H9 (cell line): ENCODE data around the gene ROCK2. TPM values are rescaled to one million over a fixed set of nuclear protein-coding genes. Genes with fewer than 3 reads are reported as not detected.

Experiments used
- DNase-seq: peaks from one replicate; pipeline ENCODE4 v3.0.0-alpha.2; 2017
- H2AFZ ChIP-seq: one replicate; pipeline ENCODE4 v1.6.1; 2013; ENCODE audit warnings: mild to moderate bottlenecking, low read length, control low read depth, moderate library complexity
- H2AK5ac ChIP-seq: 2 replicates; pipeline ENCODE4 v1.6.1; 2013; ENCODE audit warnings: low read length, control low read depth, mixed read lengths; ENCODE audit not compliant: insufficient read length
- H2BK120ac ChIP-seq: one replicate; pipeline ENCODE4 v1.6.1; 2013; ENCODE audit warnings: low read depth, mild to moderate bottlenecking, low read length, control low read depth, inconsistent platforms; ENCODE audit not compliant: poor library complexity, severe bottlenecking
- H2BK12ac ChIP-seq: 2 replicates; pipeline ENCODE4 v1.6.1; 2013; ENCODE audit warnings: low read length, control low read depth, mixed read lengths, low read depth; ENCODE audit not compliant: insufficient read length
- H2BK15ac ChIP-seq: 2 replicates; pipeline ENCODE4 v1.6.1; 2013; ENCODE audit warnings: low read depth, low read length, control low read depth
- H2BK20ac ChIP-seq: one replicate; pipeline ENCODE4 v1.6.1; 2013; ENCODE audit warnings: low read depth, mild to moderate bottlenecking, low read length, control low read depth, inconsistent platforms; ENCODE audit not compliant: poor library complexity, severe bottlenecking
- H2BK5ac ChIP-seq: 2 replicates; pipeline ENCODE4 v1.6.1; 2013; ENCODE audit warnings: low read length, control low read depth, mixed read lengths; ENCODE audit not compliant: insufficient read length
- H3K14ac ChIP-seq: 2 replicates; pipeline ENCODE4 v1.6.1; 2013; ENCODE audit warnings: low read length, control low read depth; ENCODE audit not compliant: insufficient read depth
- H3K18ac ChIP-seq: 2 replicates; pipeline ENCODE4 v1.6.1; 2013; ENCODE audit warnings: low read depth, mild to moderate bottlenecking, mixed read lengths, low read length, control low read depth; ENCODE audit not compliant: insufficient read length
- H3K23ac ChIP-seq: 2 replicates; pipeline ENCODE4 v1.6.1; 2013; ENCODE audit warnings: low read length, control low read depth, mixed read lengths, low read depth; ENCODE audit not compliant: insufficient read length
- H3K23me2 ChIP-seq: 2 replicates; pipeline ENCODE4 v1.6.1; 2013; ENCODE audit warnings: low read depth, mild to moderate bottlenecking, mixed read lengths, low read length, control low read depth; ENCODE audit not compliant: insufficient read length, poor library complexity, severe bottlenecking
- H3K27ac ChIP-seq: 2 replicates; pipeline ENCODE4 v1.5.1; 2013; ENCODE audit warnings: low read length, control low read depth, mixed read lengths, low read depth; ENCODE audit not compliant: insufficient read length
- H3K27me3 ChIP-seq: 2 replicates; pipeline ENCODE4 v1.6.1; 2013; ENCODE audit warnings: low read length, control low read depth, inconsistent platforms; ENCODE audit not compliant: insufficient read depth
- H3K4ac ChIP-seq: 2 replicates; pipeline ENCODE4 v1.6.1; 2013; ENCODE audit warnings: low read depth, mild to moderate bottlenecking, control low read depth, inconsistent platforms, low read length, moderate library complexity
- H3K4me1 ChIP-seq: 2 replicates; pipeline ENCODE4 v1.6.1; 2013; ENCODE audit warnings: low read length, control low read depth, inconsistent platforms; ENCODE audit not compliant: insufficient read depth
- H3K4me2 ChIP-seq: 2 replicates; pipeline ENCODE4 v1.6.1; 2013; ENCODE audit warnings: low read length, control low read depth, mixed read lengths; ENCODE audit not compliant: insufficient read length, insufficient read depth
- H3K56ac ChIP-seq: 2 replicates; pipeline ENCODE4 v1.6.1; 2013; ENCODE audit warnings: low read depth, mild to moderate bottlenecking, mixed read lengths, low read length, control low read depth; ENCODE audit not compliant: insufficient read length
- H3K79me1 ChIP-seq: 2 replicates; pipeline ENCODE4 v1.6.1; 2013; ENCODE audit warnings: low read depth, mild to moderate bottlenecking, moderate library complexity, low read length, control low read depth, inconsistent platforms; ENCODE audit not compliant: insufficient read depth, poor library complexity, severe bottlenecking
- H3K79me2 ChIP-seq: 2 replicates; pipeline ENCODE4 v1.6.1; 2013; ENCODE audit warnings: low read length, control low read depth, inconsistent platforms; ENCODE audit not compliant: insufficient read depth
- H3K9ac ChIP-seq: 2 replicates; pipeline ENCODE4 v1.6.1; 2013; ENCODE audit warnings: low read length, control low read depth, mixed read lengths; ENCODE audit not compliant: insufficient read length; ENCODE audit errors: extremely low read depth
- H3K9me3 ChIP-seq: one replicate; pipeline ENCODE4 v1.6.1; 2013; ENCODE audit warnings: low read depth, low read length, inconsistent platforms; ENCODE audit not compliant: control insufficient read depth
- H3T11ph ChIP-seq: one replicate; pipeline ENCODE4 v1.6.1; 2013; ENCODE audit warnings: mild to moderate bottlenecking, low read length, control low read depth, inconsistent platforms
- H4K20me1 ChIP-seq: one replicate; pipeline ENCODE4 v1.6.1; 2013; ENCODE audit not compliant: control insufficient read depth, insufficient read length, insufficient read depth
- H4K5ac ChIP-seq: 2 replicates; pipeline ENCODE4 v1.6.1; 2013; ENCODE audit warnings: low read depth, mild to moderate bottlenecking, mixed read lengths, low read length, control low read depth; ENCODE audit not compliant: insufficient read length
- H4K8ac ChIP-seq: replicated peaks from 2 replicates; pipeline ENCODE4 v1.6.1; 2013; ENCODE audit warnings: low read length, control low read depth, mixed read lengths, low read depth; ENCODE audit not compliant: insufficient read length
- H4K91ac ChIP-seq: 2 replicates; pipeline ENCODE4 v1.6.1; 2013; ENCODE audit warnings: low read depth, mild to moderate bottlenecking, moderate library complexity, mixed read lengths, low read length, control low read depth; ENCODE audit not compliant: insufficient read length
- H3K27ac Mint-ChIP-seq, 3 experiments: 2 replicates in 2 of 3; 3 replicates in 1 of 3; pipeline ENCODE4 v1.8.0; 2020 to 2021; ENCODE audit warnings: mixed read lengths in 3 of 3, mild to moderate bottlenecking in 1 of 3, moderate library complexity in 1 of 3
- H3K27me3 Mint-ChIP-seq: 2 replicates; pipeline ENCODE4 v1.8.0; 2021; ENCODE audit warnings: low read depth, mild to moderate bottlenecking, moderate library complexity, mixed read lengths
- H3K36me3 Mint-ChIP-seq, 3 experiments: 2 replicates in 2 of 3; 3 replicates in 1 of 3; pipeline ENCODE4 v1.8.0; 2020 to 2021; ENCODE audit warnings: low read depth in 3 of 3, mixed read lengths in 3 of 3; ENCODE audit not compliant: insufficient read depth in 1 of 3
- H3K4me1 Mint-ChIP-seq, 2 experiments: 2 replicates each; pipeline ENCODE4 v1.8.0; 2020; ENCODE audit warnings: mixed read lengths in 2 of 2
- H3K4me3 Mint-ChIP-seq, 2 experiments: 2 replicates in 1 of 2; 3 replicates in 1 of 2; pipeline ENCODE4 v1.8.0; 2020 to 2021; ENCODE audit warnings: mild to moderate bottlenecking in 2 of 2, mixed read lengths in 2 of 2, moderate library complexity in 1 of 2
- H3K9me3 Mint-ChIP-seq, 2 experiments: 2 replicates in 1 of 2; 3 replicates in 1 of 2; pipeline ENCODE4 v1.8.0; 2020; ENCODE audit warnings: mild to moderate bottlenecking in 2 of 2, mixed read lengths in 2 of 2, moderate library complexity in 1 of 2
- CTCF ChIP-seq: fragments of 200-600 bp; sonication (generic); conservative IDR thresholded peaks from 3 replicates; pipeline ENCODE4 v1.8.0; 2021; ENCODE audit warnings: antibody characterized with exemption, mild to moderate bottlenecking
- WGBS: extraction: QIAGEN DNeasy Blood & Tissue Kit; methylation state at CpG from one replicate; pipeline ENCODE4 v1.1.7; 2013; ENCODE audit warnings: missing lambda C conversion rate, low lambda C conversion rate, mixed read lengths; ENCODE audit not compliant: insufficient read length; ENCODE audit errors: extremely low coverage; 5-methylcytosine and 5-hydroxymethylcytosine counted together
- total RNA-seq: library from RNA; stranded (reverse); gene quantifications from 2 replicates; pipeline ENCODE4 v1.2.1, GENCODE V29; 2021

The ROCK2 gene
- total RNA-seq, 1 experiment from 2014 or later, result 33.2 TPM

GRCh38 chr2:11330457-11331142 is 13.8 kb downstream of the ROCK2 start:
- TF ChIP-seq CTCF, result no peak
- no peaks in the 10 kb centered on the region for H3K23me2 ChIP-seq
- H2BK20ac ChIP-seq, result no peak overlapping the region
- no peak overlapping the region for H3K27ac ChIP-seq
- no peaks in the 10 kb centered on the region for H3K27me3 ChIP-seq
- no peak overlapping the region for H2BK15ac ChIP-seq
- no peak overlapping the region for H2AK5ac ChIP-seq
- H3T11ph ChIP-seq, result no peak overlapping the region
- H3K9me3 ChIP-seq, result no peaks in the 10 kb centered on the region
- no peak overlapping the region for H2BK120ac ChIP-seq
- no peak overlapping the region for H3K9ac ChIP-seq
- H3K18ac ChIP-seq, result no peak overlapping the region
- peaks cover 0 to 5% (median 5%) of the 10 kb centered on the region in 3 experiments; a peak in 5 of 7 replicates for H3K36me3 Mint-ChIP-seq
- H3K4me3 Mint-ChIP-seq, result no peak overlapping the region
- no peak overlapping the region for H4K5ac ChIP-seq
- no peak overlapping the region for H4K8ac ChIP-seq
- WGBS, result no CpG with 5 or more reads among the region's 4 CpGs
- no peaks in the 10 kb centered on the region for H4K20me1 ChIP-seq
- no peak overlapping the region for H2BK12ac ChIP-seq
- H3K14ac ChIP-seq, result no peak overlapping the region
- no peak overlapping the region for H3K56ac ChIP-seq
- H3K27me3 Mint-ChIP-seq, result no peaks in the 10 kb centered on the region
- peaks cover 5% of the 10 kb centered on the region for H3K79me1 ChIP-seq
- DNase-seq, result no peak
- peaks cover 4 to 5% of the 10 kb centered on the region in 2 experiments; a peak in 2 of 5 replicates for H3K9me3 Mint-ChIP-seq
- no peak overlapping the region for H3K4ac ChIP-seq
- no peak overlapping the region for H3K27ac Mint-ChIP-seq
- no peak overlapping the region for H4K91ac ChIP-seq
- H2AFZ ChIP-seq, result no peak overlapping the region
- no peak overlapping the region for H3K4me2 ChIP-seq
- H3K23ac ChIP-seq, result no peak overlapping the region
- no peak overlapping the region for H2BK5ac ChIP-seq
- peaks cover 0 to 2% of the 10 kb centered on the region in 2 experiments; a peak in 1 of 4 replicates for H3K4me1 Mint-ChIP-seq
- no peaks in the 10 kb centered on the region for H3K4me1 ChIP-seq
- peaks cover 10% of the 10 kb centered on the region; the same call in 1 of the 2 replicates for H3K79me2 ChIP-seq
